H1 (cell line): Measurements from ENCODE around the gene RAMP3. TPM values are rescaled to one million over a fixed set of nuclear protein-coding genes. Genes with fewer than 3 reads are reported as not detected.

Experiments used
- CTCF ChIA-PET: fragments of 300-600 bp; sonication (Branson Sonifier 250); formaldehyde crosslinking; loops from one replicate; lab custom pipeline; 2021; ENCODE audit not compliant: partially characterized antibody; lab: Charles Lee
- POLR2A ChIA-PET: fragments of 300-600 bp; sonication (Branson Sonifier 250); formaldehyde crosslinking; loops from one replicate; lab custom pipeline; 2021; ENCODE audit warnings: inconsistent platforms; ENCODE audit not compliant: partially characterized antibody; lab: Charles Lee
- DNase-seq, 2 experiments: peaks; one replicate each; pipeline versions ENCODE4 v3.0.0 to v3.0.0-alpha.2; 2010 to 2022; ENCODE audit warnings: low spot score in 2 of 2, low read depth in 1 of 2, mixed read lengths in 1 of 2
- FAIRE-seq: peaks from 2 replicates; lab custom pipeline; 2011; peaks lifted over from hg19 to GRCh38; lab: Jason Lieb, UNC
- H2AFZ ChIP-seq: 2 replicates; pipeline ENCODE4 v1.8.1; 2012; ENCODE audit warnings: low read length, inconsistent platforms
- H2AK5ac ChIP-seq: 2 replicates; pipeline ENCODE4 v1.6.1; 2013; ENCODE audit warnings: low read depth, low read length
- H2BK120ac ChIP-seq: replicated peaks from 2 replicates; pipeline ENCODE3; 2013; ENCODE audit warnings: low read depth, low read length, inconsistent platforms
- H2BK12ac ChIP-seq: 2 replicates; pipeline ENCODE4 v1.6.1; 2013; ENCODE audit warnings: low read depth, low read length
- H2BK15ac ChIP-seq: 2 replicates; pipeline ENCODE4 v1.6.1; 2013; ENCODE audit warnings: low read length
- H2BK20ac ChIP-seq: 2 replicates; pipeline ENCODE4 v1.6.1; 2013; ENCODE audit warnings: low read length
- H2BK5ac ChIP-seq: 2 replicates; pipeline ENCODE4 v1.6.1; 2013; ENCODE audit warnings: low read depth, low read length
- H3K14ac ChIP-seq: 2 replicates; pipeline ENCODE4 v1.6.1; 2013; ENCODE audit warnings: inconsistent platforms; ENCODE audit not compliant: insufficient read length
- H3K18ac ChIP-seq: 2 replicates; pipeline ENCODE4 v1.6.1; 2013; ENCODE audit warnings: low read length; ENCODE audit errors: extremely low read depth
- H3K23ac ChIP-seq: 2 replicates; pipeline ENCODE4 v1.6.1; 2013; ENCODE audit warnings: inconsistent platforms; ENCODE audit not compliant: insufficient read length
- H3K23me2 ChIP-seq: 2 replicates; pipeline ENCODE4 v1.6.1; 2013; ENCODE audit warnings: low read depth, low read length
- H3K27ac ChIP-seq: 2 replicates; pipeline ENCODE4 v1.6.1; 2011; ENCODE audit warnings: low read depth, low read length, inconsistent platforms
- H3K27me3 ChIP-seq, 4 experiments: replicated peaks in 1 of 4; 1 replicate in 1 of 4; 2 replicates in 3 of 4; pipeline versions ENCODE4 v1.6.1 to v1.8.1; 2011 to 2013; ENCODE audit warnings: low read length in 3 of 4, mild to moderate bottlenecking in 3 of 4, inconsistent platforms in 2 of 4, mixed read lengths in 2 of 4, moderate library complexity in 1 of 4; ENCODE audit not compliant: control insufficient read depth in 3 of 4, insufficient read depth in 3 of 4; ENCODE audit errors: extremely low read depth in 1 of 4
- H3K36me3 ChIP-seq, 4 experiments: 2 replicates each; pipeline versions ENCODE4 v1.6.1 to v1.8.1; 2011 to 2013; ENCODE audit warnings: mild to moderate bottlenecking in 4 of 4, low read length in 3 of 4, moderate library complexity in 2 of 4, control low read depth in 1 of 4, inconsistent platforms in 1 of 4; ENCODE audit not compliant: insufficient read depth in 4 of 4, control insufficient read depth in 2 of 4
- H3K4ac ChIP-seq: replicated peaks from 2 replicates; pipeline ENCODE3; 2013; ENCODE audit warnings: low read length, low read depth, mixed read lengths, inconsistent platforms; ENCODE audit not compliant: insufficient read length
- H3K4me1 ChIP-seq, 4 experiments: replicated peaks in 1 of 4; 1 replicate in 1 of 4; 2 replicates in 3 of 4; pipeline versions ENCODE4 v1.6.1 to v1.8.1; 2011 to 2013; ENCODE audit warnings: low read length in 3 of 4, inconsistent platforms in 2 of 4, mixed read lengths in 1 of 4; ENCODE audit not compliant: insufficient read depth in 4 of 4, control insufficient read depth in 3 of 4
- H3K4me2 ChIP-seq, 2 experiments: 2 replicates each; pipeline versions ENCODE4 v1.6.1 to v1.8.1; 2011 to 2013; ENCODE audit warnings: low read depth in 2 of 2, low read length in 2 of 2, control low read depth in 1 of 2, inconsistent platforms in 1 of 2, mild to moderate bottlenecking in 1 of 2; ENCODE audit not compliant: insufficient read depth in 1 of 2
- H3K4me3 ChIP-seq, 4 experiments: fragments of 200-600, 300-600 bp in 1 of 4; sonication (generic), shearing (Covaris generic), sonication (Bioruptor Twin) in 1 of 4; 2 replicates each; pipeline versions ENCODE4 v1.5.1 to v1.8.1; 2011 to 2016; ENCODE audit warnings: low read length in 4 of 4, low read depth in 3 of 4, control low read depth in 2 of 4, inconsistent platforms in 2 of 4, mild to moderate bottlenecking in 2 of 4, mixed read lengths in 1 of 4, moderate library complexity in 1 of 4; ENCODE audit not compliant: insufficient read depth in 2 of 4; ENCODE audit errors: extremely low read depth in 1 of 4
- H3K56ac ChIP-seq: replicated peaks from 2 replicates; pipeline ENCODE3; 2013; ENCODE audit warnings: low read depth, mild to moderate bottlenecking, mixed read lengths, low read length, inconsistent platforms; ENCODE audit not compliant: insufficient read length
- H3K79me1 ChIP-seq: 2 replicates; pipeline ENCODE4 v1.6.1; 2013; ENCODE audit warnings: low read depth, low read length, control low read depth
- H3K79me2 ChIP-seq, 2 experiments: 2 replicates each; pipeline versions ENCODE4 v1.6.1 to v1.8.1; 2012 to 2013; ENCODE audit warnings: low read length in 2 of 2, mild to moderate bottlenecking in 2 of 2, inconsistent platforms in 1 of 2; ENCODE audit not compliant: insufficient read depth in 2 of 2, control insufficient read depth in 1 of 2
- H3K9ac ChIP-seq, 4 experiments: replicated peaks in 1 of 4; 1 replicate in 1 of 4; 2 replicates in 3 of 4; pipeline versions ENCODE4 v1.6.1 to v1.8.1; 2011 to 2013; ENCODE audit warnings: low read depth in 3 of 4, low read length in 3 of 4, control low read depth in 2 of 4, mild to moderate bottlenecking in 2 of 4, moderate library complexity in 2 of 4, inconsistent platforms in 1 of 4; ENCODE audit errors: extremely low read depth in 1 of 4
- H3K9me3 ChIP-seq, 2 experiments: 2 replicates each; pipeline versions ENCODE4 v1.6.1 to v1.8.1; 2012 to 2013; ENCODE audit warnings: mild to moderate bottlenecking in 2 of 2, moderate library complexity in 2 of 2, control low read depth in 1 of 2, inconsistent platforms in 1 of 2, low read depth in 1 of 2, low read length in 1 of 2, mixed read lengths in 1 of 2; ENCODE audit not compliant: insufficient read depth in 2 of 2
- H4K20me1 ChIP-seq, 2 experiments: replicated peaks in 1 of 2; 2 replicates each; pipeline versions ENCODE3 to v1.8.1; 2011 to 2013; ENCODE audit warnings: inconsistent platforms in 2 of 2, low read length in 2 of 2, mild to moderate bottlenecking in 1 of 2; ENCODE audit not compliant: insufficient read depth in 2 of 2, control insufficient read depth in 1 of 2
- H4K5ac ChIP-seq: 2 replicates; pipeline ENCODE4 v1.6.1; 2013; ENCODE audit warnings: low read length, low read depth, mixed read lengths, inconsistent platforms; ENCODE audit not compliant: insufficient read length
- H4K8ac ChIP-seq: 2 replicates; pipeline ENCODE4 v1.8.0; 2013; ENCODE audit warnings: mild to moderate bottlenecking, moderate library complexity, low read length, inconsistent platforms; ENCODE audit not compliant: insufficient read depth; ENCODE audit errors: extremely low read depth
- H4K91ac ChIP-seq: replicated peaks from 2 replicates; pipeline ENCODE3; 2013; ENCODE audit warnings: low read length, mixed read lengths, inconsistent platforms; ENCODE audit not compliant: insufficient read length
- WGBS, 2 experiments: shearing (Covaris generic) in 1 of 2; methylation state at CpG; one replicate each; pipeline versions ENCODE4 v1.1.6 to v1.1.7; 2013 to 2015; ENCODE audit warnings: low lambda C conversion rate in 2 of 2, mixed read lengths in 2 of 2, inconsistent platforms in 1 of 2, low coverage in 1 of 2, missing lambda C conversion rate in 1 of 2; ENCODE audit not compliant: insufficient replicate concordance in 2 of 2, insufficient coverage in 1 of 2, insufficient read length in 1 of 2; ENCODE audit errors: extremely low coverage in 1 of 2, missing lambda C conversion rate in 1 of 2; 5-methylcytosine and 5-hydroxymethylcytosine counted together
- polyA plus RNA-seq, 7 experiments: library from polyadenylated mRNA; depleted of rRNA in 3 of 7; stranded (reverse) in 5 of 7; unstranded in 2 of 7; fragments of >200 nt in 5 of 7; fragments of 200-250 nt in 2 of 7; gene quantifications; 1 replicate in 5 of 7; 2 replicates in 1 of 7; 4 replicates in 1 of 7; pipeline versions ENCODE4 v1.2.1 to v1.2.3, GENCODE V29; 2011 to 2013; ENCODE audit warnings: missing spikeins in 2 of 7, mixed read lengths in 2 of 7
- total RNA-seq: library from RNA; stranded (reverse); fragmentation: NEBNext Ultra II Directional; extraction: Animal tissue kit (Norgen Biotek cat#: 25700); gene quantifications from 2 replicates; pipeline ENCODE4 v1.2.1, GENCODE V29; 2021

The RAMP3 gene
- total and polyA plus RNA-seq, 2 of the 8 experiments (the other 6 are each of a cell fraction or from before 2014, with no cell fraction given): 0.88 to 0.98 TPM

DNA sequence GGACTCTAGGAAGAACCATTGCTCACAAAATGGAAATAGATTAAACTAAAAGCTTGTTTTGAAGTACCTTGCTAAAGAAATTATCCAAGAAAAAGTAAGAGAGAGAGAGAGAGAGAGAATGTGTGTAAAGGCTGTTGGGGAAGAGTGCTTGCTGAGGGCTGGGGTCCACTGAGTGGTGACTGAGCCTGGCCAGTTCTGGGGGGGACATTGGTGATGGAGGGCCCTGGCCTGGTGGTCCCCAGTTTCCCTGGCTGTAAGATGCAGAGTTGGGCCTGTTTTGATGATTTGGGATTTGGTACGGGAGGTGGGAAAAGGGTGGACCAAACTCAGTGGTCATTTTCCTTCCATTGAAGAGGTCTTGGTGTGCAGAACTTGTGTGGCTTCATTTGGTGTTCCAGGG is 880 bp downstream of the RAMP3 start:
- WGBS, 2 experiments: 90% methylated on average over 1 of the region's 1 CpG; no CpG with 5 or more reads in 1 of the 2 experiments
- no peaks in the 10 kb centered on the region for H3K79me1 ChIP-seq
- CTCF ChIA-PET: interaction anchor here (0.7 to 6.2 kb wide), 7 partner anchors 8 to 505 kb away, joined by 3 to 56 read pairs (median 3); no protein-coding TSS in a partner anchor

More for the DNA sequence above, 880 bp downstream of the RAMP3 start:
- Histone ChIP-seq H3K4me2 (peak overlapping the region in 1 of 2 experiments; percentile 34; a peak in 1 of 4 replicates), H3K27me3 (peaks cover 0 to 24% (median 16%) of the 10 kb centered on the region in 4 experiments; a peak in 5 of 7 replicates), H3K27ac (no peak overlapping the region), H2BK5ac (no peak overlapping the region), H3K4me3 (no peak overlapping the region), H3K18ac (no peak overlapping the region), H3K4ac (no peak overlapping the region), H3K4me1 (peaks cover 0 to 5% (median 0%) of the 10 kb centered on the region in 4 experiments; a peak in 3 of 7 replicates), H3K23ac (no peak overlapping the region), H2BK15ac (no peak overlapping the region), H4K20me1 (peaks cover 0 to 4% of the 10 kb centered on the region in 2 experiments), H3K79me2 (no peaks in the 10 kb centered on the region), H2BK20ac (no peak overlapping the region), H3K14ac (no peak overlapping the region), H4K8ac (no peak overlapping the region), H4K91ac (no peak overlapping the region), H3K9me3 (no peaks in the 10 kb centered on the region), H3K36me3 (no peaks in the 10 kb centered on the region), H4K5ac (no peak overlapping the region), H3K23me2 (peaks cover 6% of the 10 kb centered on the region), H2BK120ac (no peak overlapping the region), H2BK12ac (no peak overlapping the region), H2AFZ (no peak overlapping the region), H3K56ac (no peak overlapping the region), H3K9ac (no peak overlapping the region), H2AK5ac (no peak overlapping the region)
- FAIRE-seq (no peak), DNase-seq (no peak)
- POLR2A ChIA-PET: interaction anchor here (1.2 kb wide), 1 partner anchor 47 kb away, joined by 4 read pairs; the partner anchor contains the start of gene TBRG4
